ENCODE results near the gene RGS7. TPM values are rescaled to one million over a fixed set of nuclear protein-coding genes. Genes with fewer than 3 reads are reported as not detected.

The RGS7 gene
- total RNA-seq, 1 experiment from 2014 or later = 1.5 TPM

- no peaks in the 10 kb centered on the region for H3K36me3 Mint-ChIP-seq (ENCODE audit: insufficient read depth in 1 of 3, low read depth in 3 of 3)
These were observed 31.5 kb downstream of the RGS7 start for GRCh38 chr1:241325456-241325855.

More at GRCh38 chr1:241325456-241325855, 31.5 kb downstream of the RGS7 start:
- no peak overlapping the region for H3K4me2 ChIP-seq (ENCODE audit: insufficient read depth, insufficient read length, low read length)
- no peak overlapping the region for H2AFZ ChIP-seq (ENCODE audit: low read length)
- no peaks in the 10 kb centered on the region for H3K23me2 ChIP-seq (ENCODE audit: insufficient read length, low read depth, low read length, poor library complexity, severe bottlenecking)
- no peak overlapping the region for H2BK20ac ChIP-seq (ENCODE audit: low read depth, low read length, poor library complexity, severe bottlenecking)
- no peak for DNase-seq
- Mint-ChIP-seq H3K4me1 (no peaks in the 10 kb centered on the region; a peak in 1 of 4 replicates), H3K27ac (no peak overlapping the region), H3K9me3 (no peaks in the 10 kb centered on the region), H3K4me3 (no peak overlapping the region), H3K27me3 (ENCODE audit: low read depth) (no peaks in the 10 kb centered on the region; the same call in 1 of the 2 replicates)
- H3K18ac ChIP-seq (ENCODE audit: insufficient read length, low read depth, low read length) = no peak overlapping the region
- no peak overlapping the region for H3K4ac ChIP-seq (ENCODE audit: low read depth, low read length)
- H2BK5ac ChIP-seq (ENCODE audit: insufficient read length, low read length) = no peak overlapping the region
- H3K27me3 ChIP-seq (ENCODE audit: insufficient read depth, low read length) = no peaks in the 10 kb centered on the region
- no peak overlapping the region for H2BK12ac ChIP-seq (ENCODE audit: insufficient read length, low read depth, low read length)
- no peaks in the 10 kb centered on the region for H3K79me1 ChIP-seq (ENCODE audit: insufficient read depth, low read depth, low read length, poor library complexity, severe bottlenecking)
- no peaks in the 10 kb centered on the region for H3K4me1 ChIP-seq (ENCODE audit: insufficient read depth, low read length)
- H3K27ac ChIP-seq (ENCODE audit: insufficient read length, low read depth, low read length) = no peak overlapping the region
- no CpG with 5 or more reads among the region's 2 CpGs for WGBS (ENCODE audit: extremely low coverage, insufficient read length, low lambda C conversion rate)
- H3K79me2 ChIP-seq (ENCODE audit: insufficient read depth, low read length) = no peaks in the 10 kb centered on the region
- no peak for TF ChIP-seq CTCF (conservative IDR thresholded peaks at IDR 0.05)
- H2AK5ac ChIP-seq (ENCODE audit: insufficient read length, low read length) = no peak overlapping the region
- H2BK120ac ChIP-seq (ENCODE audit: low read depth, low read length, poor library complexity, severe bottlenecking) = no peak overlapping the region
- H3K9me3 ChIP-seq (ENCODE audit: control insufficient read depth, low read depth, low read length) = no peaks in the 10 kb centered on the region
- H3K9ac ChIP-seq (ENCODE audit: extremely low read depth, insufficient read length, low read length) = no peak overlapping the region
- no peaks in the 10 kb centered on the region for H4K20me1 ChIP-seq (ENCODE audit: control insufficient read depth, insufficient read depth, insufficient read length)
- H3K56ac ChIP-seq (ENCODE audit: insufficient read length, low read depth, low read length) = no peak overlapping the region
- H3K23ac ChIP-seq (ENCODE audit: insufficient read length, low read depth, low read length) = no peak overlapping the region
- H2BK15ac ChIP-seq (ENCODE audit: low read depth, low read length) = no peak overlapping the region
- H3K14ac ChIP-seq (ENCODE audit: insufficient read depth, low read length) = no peak overlapping the region
- H4K91ac ChIP-seq (ENCODE audit: insufficient read length, low read depth, low read length) = no peak overlapping the region
- H3T11ph ChIP-seq (ENCODE audit: low read length) = no peak overlapping the region
- no peak overlapping the region for H4K5ac ChIP-seq (ENCODE audit: insufficient read length, low read depth, low read length)
- no peak overlapping the region for H4K8ac ChIP-seq (replicated peaks; ENCODE audit: insufficient read length, low read depth, low read length)
